NOMO-1 treated with dmso at 0.1 percent for 144 hours (cell line): ENCODE data around the gene VGLL4.
"Not testable (repeated sequence)": the region's sequence is repeated elsewhere in the genome, so short reads cannot be mapped to it uniquely, and the experiment has no call there.

ENCODE experiments used
- DNase-seq: peaks from one replicate; lab custom pipeline; 2025; ENCODE audit not compliant: unreplicated experiment; lab: John Stamatoyannopoulos, UW

The VGLL4 gene, protein sequence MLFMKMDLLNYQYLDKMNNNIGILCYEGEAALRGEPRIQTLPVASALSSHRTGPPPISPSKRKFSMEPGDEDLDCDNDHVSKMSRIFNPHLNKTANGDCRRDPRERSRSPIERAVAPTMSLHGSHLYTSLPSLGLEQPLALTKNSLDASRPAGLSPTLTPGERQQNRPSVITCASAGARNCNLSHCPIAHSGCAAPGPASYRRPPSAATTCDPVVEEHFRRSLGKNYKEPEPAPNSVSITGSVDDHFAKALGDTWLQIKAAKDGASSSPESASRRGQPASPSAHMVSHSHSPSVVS

DNA sequence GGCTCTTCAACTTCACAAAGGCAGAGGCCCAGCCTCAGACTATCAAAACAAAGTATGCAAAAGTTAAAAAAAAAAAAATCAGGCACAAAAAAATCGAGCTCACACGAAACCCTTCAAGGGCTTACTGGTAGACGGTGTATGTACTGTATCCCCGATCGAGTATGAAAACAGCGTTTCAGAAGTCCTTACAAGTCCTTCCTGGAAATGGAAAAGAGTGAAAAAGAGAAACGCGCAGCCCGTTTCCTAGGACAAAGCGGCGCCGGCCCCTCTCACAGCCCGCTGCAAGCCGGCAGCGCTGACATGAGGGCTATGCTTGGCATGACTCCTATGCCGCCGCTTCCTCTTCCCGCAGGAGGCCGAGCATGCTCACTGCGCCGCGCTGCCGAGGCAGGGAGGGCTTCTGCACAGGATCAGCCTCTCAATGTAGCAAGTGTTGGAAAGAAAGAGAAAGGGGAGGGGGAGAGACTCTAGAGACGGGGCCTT, at the start of gene VGLL4:
VGLL4 (minus strand) TSS at position 311 of the 483 bp plus-strand sequence. CDS start 397 bp downstream, outside the sequence.
- DNase-seq, result peak; percentile 68

DNA sequence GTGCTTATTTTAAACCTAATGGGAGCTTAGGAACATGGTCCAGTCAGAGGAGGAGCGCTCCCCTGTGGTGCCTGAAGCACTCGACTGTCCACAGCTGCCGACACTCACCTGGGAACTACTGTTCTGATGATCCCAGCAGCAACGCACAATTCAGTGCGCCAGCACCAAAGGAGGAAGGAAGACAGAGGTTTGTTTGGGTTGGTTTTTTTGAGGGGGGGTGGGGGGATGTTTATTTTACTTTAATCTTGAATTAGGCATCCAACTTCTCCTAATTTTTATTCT, 48.8 kb upstream of the VGLL4 start:
- no peak for DNase-seq

DNA sequence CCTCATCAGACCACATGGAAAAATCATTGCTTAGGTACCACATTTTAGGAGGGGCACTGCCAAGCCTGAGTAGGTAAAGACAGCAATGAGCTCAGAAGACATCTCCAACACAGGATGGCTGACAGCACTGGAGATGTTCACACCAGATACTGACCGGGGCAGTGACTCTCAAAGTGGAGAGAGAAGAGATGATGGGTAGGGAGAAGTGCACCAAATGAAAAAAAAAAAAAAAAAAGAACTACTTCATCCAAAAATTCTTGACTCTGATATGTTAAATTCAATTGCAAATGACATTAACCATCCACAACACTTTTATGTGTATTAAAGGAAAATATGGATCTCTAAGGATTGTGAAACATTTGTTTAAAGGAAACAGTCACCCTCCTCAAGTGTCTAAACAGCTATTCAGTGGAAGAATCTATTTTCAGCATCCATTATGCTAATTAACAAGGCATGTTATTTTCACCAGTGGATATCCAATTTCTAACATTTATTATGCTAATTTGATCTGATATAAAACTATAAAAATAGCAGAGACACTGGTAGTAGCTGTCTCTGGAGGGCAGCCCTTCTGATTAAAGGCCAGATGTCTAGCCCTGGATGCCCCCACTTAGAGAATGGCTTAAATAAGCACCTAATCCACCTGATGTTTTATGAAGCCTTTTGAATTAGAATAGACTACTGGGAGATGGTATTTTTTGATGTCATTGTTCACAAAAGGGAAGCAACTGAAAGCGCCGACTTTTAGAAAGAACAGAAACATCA, 48.2 kb upstream of the VGLL4 start:
- DNase-seq, result no peak

DNA sequence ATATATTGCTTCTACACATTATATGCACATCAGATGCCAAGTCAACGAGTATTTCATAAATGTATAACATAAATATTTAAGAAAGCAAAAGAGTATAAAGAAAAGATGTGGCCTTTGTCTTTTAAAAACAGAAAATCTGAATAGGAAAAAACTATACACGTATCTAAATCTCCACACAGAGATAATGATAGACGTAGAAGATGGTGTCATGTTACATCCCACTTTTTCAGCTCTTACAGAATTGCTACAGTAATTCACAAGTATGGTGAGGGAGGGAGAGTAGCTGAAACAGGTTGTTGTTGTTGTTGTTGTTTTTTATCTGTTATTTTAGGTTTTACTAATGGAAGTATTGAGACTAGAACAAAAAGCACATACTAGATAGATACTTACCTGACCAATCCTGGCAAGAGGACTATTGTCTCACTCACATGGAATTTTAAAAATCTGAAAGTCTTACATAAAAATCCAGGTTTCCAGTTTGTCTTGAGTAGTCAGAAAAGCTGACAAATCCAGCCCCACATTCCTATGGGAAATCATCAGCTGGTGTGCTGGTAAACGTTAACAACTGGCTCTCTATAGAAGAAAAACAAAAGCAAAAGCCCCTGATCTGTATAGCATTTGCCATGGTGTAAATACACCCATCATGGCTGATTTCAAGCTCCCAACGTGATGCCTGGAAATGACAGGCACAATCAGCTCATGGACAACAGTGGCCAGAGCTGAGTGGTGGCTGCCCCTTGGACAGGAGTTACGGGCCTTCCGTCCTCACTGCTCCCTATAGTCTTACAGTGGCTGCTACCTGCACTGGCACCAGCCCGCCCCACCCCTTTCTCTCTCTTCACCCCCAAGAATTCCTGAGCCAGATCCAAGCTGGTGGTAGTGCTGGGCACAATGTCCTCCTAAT, 47.4 kb upstream of the VGLL4 start:
- DNase-seq, result no peak

DNA sequence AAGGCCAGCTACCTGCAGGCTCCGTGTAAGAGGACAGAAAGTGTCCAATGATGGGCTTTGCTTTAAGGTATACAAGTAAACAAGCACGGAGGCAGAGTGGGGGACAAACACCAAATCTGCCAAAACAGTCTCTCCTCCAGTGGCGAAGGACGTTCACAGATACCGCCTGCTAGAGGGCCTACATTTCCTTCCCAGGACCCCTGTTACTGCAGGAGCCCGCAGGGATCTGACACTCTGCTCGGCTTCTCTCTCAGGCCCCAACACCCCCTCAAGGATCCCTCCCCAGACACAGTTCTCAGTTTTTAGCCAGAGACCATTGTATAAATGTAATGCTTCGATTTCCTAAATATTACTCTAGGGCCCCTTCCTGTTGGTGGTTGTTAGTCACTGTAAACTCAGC, 46.0 kb upstream of the VGLL4 start:
- no peak for DNase-seq

DNA sequence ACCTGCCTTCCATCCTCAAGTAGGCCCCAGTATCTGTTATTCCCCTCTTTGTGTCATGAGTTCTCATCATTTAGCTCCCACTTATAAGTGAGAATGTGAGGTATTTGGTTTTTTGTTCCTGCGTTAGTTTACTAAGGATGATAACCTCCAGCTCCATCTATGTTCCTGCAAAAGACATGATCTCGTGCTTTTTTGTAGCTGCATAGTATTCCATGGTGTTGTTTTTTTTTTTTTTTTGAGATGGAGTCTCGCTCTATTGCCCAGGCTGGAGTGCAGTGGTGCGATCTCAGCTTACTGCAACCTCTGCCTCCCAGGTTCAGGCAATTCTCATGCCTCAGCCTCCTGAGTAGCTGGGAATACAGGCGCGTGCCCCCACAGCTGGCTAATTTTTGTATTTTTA, 41.3 kb upstream of the VGLL4 start:
- not testable (repeated sequence) for DNase-seq

DNA sequence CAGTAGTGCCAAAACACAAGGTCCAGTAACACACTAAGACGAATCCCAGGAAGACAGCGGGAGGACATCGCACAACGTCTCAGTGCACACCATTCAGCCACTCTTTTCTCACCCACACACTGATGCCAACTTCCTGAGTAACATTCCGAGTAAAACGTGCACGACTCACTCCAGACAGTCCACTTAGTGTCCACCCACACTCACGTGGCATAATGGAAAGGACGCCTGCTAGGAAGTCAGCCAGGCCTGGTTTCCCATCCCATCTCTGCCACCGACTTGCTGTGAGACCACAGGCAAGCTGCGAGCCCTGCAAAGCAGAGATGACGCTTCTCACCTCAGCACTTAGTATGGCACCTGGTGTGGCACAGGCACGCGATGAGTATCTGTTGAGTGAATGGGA, 36.8 kb upstream of the VGLL4 start:
- DNase-seq, result no peak

DNA sequence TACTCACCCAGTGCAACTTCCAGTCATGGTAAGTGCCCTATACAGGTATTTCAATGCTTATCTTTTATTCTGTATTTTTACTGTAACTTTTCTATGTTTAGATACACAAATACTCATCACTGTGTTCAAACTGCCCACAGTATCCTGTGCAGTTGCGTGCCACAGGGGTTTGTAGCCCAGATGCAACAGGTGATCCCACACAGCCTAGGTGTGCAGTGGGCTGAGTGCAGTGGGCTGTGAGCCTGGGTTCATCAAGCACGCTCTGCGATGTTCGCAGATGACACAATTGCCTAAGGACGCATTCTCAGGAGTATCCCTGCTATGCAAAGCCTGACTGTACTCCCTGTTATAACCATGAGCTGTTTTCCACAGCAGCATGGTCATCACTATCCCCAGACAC, 36.2 kb upstream of the VGLL4 start:
- no peak for DNase-seq

DNA sequence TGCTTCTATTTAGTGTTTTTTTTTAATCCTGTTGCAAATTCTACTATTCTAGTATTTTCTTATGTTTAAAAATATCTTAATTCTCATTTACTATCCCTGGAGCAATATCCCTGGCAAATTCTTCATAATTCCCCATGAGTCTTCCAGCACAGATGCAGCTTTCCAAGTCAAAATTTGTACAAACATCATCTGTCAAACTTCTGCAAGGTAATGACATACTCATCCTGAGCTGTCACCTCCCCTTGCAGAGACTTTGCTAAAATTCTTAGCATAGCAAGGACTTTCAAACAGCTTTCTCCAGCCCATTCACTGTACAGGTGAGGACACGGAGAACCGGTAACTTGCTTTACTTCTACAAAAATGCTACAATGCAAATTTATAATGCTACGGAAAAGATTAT, 28.6 kb upstream of the VGLL4 start:
- no peak for DNase-seq

DNA sequence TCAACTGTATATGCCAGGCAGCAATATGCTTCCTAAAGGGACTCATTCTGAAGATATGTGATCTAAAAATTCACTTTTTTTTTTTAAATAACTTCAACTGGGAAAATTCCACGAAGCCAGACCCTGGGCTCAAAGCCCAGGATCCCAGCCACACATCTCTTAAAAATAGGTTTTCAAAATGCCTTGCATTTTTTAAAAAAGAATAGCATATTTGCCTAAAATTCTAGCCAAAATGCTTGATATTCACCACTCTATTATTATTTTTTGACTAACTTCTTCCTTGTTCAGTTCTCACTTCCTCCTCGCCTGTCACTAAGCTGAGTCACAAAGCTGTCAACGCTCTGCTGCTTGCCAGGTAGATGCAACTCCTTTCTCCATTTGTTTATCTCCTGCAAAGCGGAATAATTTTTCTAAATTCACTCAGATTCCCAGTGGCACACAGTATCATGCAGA, 28.0 kb upstream of the VGLL4 start:
- DNase-seq, result no peak

DNA sequence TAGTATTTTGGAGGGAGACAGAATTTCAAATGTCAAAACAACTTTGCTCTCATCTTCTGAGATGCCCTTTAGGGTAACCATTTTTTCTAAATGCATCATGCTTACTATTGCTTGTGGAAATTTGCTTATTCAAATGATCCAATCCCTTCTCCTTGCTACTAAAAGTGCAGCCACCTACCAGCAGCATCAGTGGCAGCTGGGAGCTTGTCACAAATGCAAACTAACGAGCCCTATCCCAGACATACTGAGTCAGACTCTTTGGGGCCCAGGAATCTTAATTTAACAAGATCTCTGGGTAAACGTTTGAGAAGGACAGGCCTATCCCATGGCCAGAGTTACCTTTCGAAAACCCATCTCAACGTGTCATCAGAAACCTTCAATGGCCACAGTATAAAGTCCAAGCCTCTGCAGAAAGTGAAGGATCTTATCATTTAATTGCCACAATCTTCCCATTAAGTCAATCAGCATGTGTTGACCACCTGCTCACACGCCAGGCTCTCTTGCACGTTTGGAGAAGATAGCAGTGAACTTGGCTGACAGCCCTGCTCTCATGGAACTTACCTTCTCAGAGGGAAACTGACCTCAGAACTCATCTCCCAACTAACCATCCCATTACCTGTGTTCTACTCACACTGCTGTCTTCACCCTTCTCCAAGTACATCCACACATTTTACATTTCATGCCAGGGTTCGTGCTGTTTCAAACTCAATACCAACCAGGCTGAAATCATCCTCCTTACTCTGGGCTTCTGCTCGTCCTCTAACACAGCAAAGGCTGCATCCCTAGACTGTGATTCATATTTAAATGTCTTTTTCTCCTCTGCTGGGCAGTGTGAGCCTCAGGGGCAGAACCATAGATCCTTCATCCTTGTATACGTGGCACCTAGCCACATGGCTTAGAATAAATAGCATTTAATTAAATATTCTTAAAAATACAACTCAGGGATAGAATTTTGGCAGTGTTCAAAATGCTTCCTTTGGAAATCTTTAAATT, 24.8 kb upstream of the VGLL4 start:
- no peak for DNase-seq

DNA sequence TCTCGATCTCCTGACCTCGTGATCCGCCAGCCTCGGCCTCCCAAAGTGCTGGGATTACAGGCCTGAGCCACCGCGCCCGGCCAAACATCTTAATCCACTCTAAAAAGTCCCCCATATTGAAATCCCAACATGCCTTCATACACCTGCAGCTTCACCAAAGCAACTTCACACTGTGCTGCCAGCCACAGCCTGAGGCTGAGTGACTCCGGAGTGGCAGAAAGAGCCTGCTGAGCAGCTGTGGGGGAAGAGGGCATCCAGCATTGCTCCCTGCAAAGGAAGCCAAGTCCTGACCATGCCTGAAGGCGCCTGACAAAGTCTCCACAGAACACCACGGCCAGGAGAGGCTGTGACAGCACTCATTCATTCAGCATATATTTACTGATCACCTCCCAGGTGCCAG, 21.6 kb upstream of the VGLL4 start:
- DNase-seq, result no peak

DNA sequence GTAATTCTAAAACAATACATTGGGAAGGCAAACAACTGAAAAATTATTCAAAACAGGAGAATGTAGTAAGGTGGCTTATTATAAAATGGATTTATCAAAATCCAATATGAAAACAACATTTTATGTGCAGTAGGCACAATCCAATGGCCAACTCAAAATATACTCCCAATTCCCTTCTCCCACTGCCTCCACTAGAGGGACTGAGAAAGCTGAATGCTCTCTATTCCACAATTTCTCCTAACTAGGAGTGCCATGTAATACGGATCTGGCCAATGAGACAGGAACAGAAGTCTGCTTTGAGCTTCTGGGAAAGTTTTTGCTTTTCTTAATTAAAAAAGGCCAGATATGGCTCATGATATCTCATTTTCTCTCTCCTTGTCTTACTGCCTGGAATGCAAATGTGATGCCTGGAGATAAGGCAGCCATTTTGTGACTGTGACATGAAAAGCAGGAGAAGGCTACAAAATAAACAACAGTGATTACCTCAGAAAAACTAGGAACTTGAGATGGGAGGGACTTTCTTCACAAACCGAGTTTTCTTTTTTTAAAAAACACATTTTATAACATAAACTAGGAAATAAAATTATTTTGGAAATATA, 18.8 kb upstream of the VGLL4 start:
- DNase-seq, result no peak

DNA sequence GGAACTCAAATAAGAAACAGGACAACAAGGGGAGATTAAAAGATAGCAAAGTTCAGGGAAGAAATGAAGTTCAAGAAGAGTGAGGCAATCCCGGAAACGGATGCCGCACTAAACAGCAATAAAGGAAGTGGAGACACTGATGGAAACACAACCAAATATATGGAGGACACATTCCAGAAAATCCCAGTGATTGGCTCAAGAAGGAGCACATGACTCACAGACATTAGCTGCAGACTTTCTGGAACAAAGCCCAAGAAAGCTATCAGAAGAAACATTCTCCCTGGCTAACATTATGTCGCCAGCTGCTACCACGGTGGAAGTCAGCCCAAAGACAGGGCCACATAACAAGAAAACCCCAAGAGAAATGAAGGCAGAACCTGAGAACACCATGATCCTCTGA, 18.1 kb upstream of the VGLL4 start:
- DNase-seq, result no peak

DNA sequence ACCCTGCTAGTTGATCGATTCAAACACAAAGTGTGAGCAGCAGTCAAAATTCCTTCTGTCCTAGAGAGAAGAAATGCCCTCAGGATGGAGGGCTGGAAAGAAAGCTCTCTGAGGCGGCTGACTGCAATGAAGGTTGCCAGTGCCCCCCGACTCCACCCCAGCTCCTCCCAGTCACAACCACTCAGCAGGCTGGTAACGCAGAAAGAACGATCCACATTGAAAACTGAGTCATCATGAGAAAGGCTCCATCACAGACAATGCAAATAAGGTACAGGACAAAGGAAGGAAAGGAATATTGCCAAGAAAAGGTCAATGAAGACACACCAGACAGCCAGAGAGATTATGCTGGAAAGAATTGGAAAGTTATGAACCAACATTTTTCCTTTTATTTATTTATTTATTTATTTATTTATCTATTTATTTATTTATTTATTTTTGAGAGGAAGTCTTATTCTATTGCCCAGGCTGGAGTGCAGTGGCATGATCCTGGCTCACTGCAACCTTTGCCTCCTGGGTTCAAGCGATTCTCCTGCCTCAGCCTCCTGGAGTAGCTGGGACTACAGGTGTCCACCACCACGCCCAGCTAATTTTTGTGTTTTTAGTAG, 17.4 kb upstream of the VGLL4 start:
- no peak for DNase-seq

DNA sequence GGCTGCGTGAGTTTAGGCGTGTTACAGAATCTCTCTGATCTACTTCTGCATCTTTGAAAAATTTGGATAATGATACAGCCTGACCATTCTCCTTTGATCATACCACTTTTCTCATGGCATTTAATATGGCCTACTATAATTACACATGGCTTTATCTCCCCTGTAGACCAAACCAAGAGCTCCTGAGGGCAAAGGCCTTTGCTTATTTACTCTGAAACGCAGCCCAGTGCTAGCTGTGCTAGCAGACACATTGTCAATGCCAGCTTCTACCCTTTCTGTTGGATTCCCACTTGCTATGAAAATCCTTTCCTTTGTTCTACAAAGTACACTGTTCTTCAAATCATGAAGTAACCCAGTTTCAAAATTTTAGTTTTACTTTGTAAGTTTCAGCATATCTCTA, 16.5 kb upstream of the VGLL4 start:
- no peak for DNase-seq

DNA sequence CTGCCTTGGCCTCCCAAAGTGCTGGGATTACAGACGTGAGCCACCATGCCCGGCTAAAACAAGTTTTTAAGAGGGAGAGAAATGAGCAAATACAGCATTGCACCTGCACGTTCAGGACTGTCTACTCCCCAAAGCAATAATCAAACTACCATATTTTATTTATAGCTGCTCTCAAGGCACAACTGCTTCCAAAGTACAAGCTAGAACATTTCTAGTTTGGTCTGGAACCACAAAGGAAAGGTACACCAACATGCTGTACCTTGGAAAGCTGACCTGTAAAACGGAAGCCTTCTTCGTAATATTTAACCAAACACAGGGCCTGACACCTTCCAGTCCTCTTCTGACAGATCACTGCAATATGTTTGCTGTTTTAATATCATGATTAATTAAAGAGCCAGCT, 14.5 kb upstream of the VGLL4 start:
- DNase-seq, result no peak

DNA sequence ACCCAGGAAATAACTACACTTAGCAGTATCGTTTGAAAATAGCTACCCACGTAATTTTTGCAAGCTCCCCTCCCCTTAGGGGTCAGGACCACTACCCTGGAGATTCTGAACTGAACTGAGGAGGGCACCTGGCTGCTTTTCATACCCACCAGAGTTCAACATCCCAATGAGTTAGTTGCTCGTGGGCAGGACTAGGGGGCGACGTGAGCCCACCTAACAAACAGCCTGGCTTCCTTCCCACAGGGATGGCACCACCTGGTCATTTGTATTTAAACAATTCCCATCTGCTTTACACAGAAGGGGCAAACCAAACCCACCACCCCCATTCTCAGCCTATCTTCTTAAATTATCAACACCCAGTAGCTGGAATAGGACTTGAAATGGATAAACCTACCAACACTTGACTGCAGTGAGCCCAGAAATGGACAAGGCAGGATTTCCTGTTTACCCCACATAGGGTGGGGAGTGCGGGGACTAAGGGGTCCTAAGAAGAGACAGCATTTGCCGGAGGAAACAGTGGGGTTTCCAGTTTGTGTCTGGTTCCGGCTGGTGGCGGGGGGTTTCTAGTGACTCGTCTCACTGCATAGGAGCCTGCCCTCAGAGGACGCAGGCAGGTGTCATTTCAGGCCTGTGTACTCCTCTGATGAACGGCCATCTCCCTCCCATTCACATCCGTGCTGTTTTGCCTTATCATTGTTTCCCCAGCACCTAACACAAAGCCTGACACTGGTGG, 11.6 kb upstream of the VGLL4 start:
- DNase-seq, result no peak

DNA sequence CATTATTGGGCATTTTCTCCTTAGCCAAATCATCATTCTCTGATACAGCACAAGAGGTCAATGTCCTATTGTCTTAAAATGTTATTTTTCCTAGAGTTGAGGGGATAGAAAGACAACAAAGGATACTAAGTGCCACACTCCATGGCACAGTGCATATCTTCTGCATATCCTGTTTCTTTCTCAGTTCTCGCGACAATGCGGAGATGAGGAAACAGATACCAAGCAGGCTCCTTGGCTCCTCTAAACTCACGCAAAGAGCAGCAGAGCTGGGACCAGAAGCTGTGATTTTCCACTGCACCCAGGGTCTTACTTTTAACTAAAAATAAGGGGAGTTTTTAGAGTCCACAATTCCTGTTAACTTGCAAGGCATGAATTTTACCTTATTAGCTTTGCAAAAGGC, 10.5 kb upstream of the VGLL4 start:
- no peak for DNase-seq
